ENCODE results near the gene ATG4A. TPM values are rescaled to one million over a fixed set of nuclear protein-coding genes. Genes with fewer than 3 reads are reported as not detected.

The ATG4A gene, protein sequence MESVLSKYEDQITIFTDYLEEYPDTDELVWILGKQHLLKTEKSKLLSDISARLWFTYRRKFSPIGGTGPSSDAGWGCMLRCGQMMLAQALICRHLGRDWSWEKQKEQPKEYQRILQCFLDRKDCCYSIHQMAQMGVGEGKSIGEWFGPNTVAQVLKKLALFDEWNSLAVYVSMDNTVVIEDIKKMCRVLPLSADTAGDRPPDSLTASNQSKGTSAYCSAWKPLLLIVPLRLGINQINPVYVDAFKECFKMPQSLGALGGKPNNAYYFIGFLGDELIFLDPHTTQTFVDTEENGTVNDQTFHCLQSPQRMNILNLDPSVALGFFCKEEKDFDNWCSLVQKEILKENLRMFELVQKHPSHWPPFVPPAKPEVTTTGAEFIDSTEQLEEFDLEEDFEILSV
- 10 to 100 TPM; 11.8 to 13.5 (median 12.3) TPM for polyA plus RNA-seq (ENCODE audit: insufficient read length in 4 of 4)

DNA sequence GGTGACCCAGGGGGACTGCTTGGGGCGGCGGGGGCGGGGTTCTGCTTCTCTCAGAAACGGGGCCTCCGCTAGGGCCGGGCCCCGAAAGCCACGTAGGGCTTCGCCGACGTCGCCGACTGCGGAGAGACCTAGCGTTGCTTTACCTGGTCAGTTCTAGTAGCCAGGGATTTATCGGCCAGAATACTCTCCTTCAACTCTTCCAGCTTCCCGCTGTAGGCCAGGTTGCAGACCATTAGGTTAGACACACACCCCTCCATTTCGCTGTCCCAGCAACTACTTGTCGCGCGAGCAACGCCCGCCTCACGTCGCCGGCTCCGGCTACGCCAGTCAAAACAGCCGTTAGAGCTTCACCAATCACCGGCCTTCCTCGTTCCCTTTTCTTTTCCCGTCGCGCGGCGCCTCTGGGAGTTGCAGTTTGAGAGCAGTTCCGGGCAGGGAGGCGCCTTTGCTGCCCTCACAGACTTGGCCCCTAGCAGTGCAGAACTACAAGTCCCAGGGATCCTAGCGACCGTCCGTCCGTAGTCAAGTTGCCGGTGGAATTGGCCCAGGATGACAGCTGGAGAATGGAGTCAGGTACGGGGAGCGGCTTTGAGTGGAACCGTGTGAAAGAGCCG, at the start of gene ATG4A, which contains the start of gene PSMD10:
Gene ATG4A (plus strand): TSS at position 515 of the 614 bp plus-strand sequence. CDS start 49 bp downstream, at position 564.
Gene PSMD10 (minus strand): TSS at position 279 of the 614 bp plus-strand sequence. CDS start 22 bp downstream, at position 257.
- peak; percentile 76 to 89 (median 82) for DNase-seq (ENCODE audit: low read depth in 4 of 4, low spot score in 2 of 4)

DNA sequence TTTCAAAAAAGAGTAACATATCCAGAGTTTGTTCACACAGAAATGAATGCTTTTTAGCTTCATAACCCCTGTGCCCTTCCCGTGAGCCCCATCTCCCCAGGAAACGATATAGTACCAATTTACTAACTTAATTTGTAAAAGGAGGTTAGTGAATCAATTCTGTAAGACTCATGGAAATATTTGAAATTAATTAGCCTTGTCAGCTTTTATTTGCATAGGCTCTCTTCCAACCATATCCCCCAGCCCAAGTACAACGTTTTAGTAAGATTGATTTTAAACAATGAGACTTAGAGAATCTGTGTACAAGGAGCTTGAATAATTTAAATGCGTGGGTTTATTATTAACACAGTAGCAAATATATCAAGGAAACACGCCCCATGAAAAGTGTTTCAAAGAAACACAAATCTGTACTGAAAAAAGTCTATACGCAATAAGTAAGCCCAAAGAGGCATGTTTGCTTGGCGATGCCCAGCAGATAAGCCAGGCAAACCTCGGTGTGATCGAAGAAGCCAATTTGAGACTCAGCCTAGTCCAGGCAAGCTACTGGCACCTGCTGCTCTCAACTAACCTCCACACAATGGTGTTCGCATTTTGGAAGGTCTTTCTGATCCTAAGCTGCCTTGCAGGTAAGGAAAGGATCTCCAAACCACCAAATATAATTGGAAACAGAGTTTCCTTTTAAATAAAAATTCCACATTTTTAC, 46.9 kb upstream of the ATG4A start, which contains the start of gene VSIG1:
Gene VSIG1 (plus strand): TSS at position 512 of the 703 bp plus-strand sequence. CDS start 66 bp downstream, at position 578.
- DNase-seq (ENCODE audit: low read depth in 4 of 4, low spot score in 2 of 4) = no peak

DNA sequence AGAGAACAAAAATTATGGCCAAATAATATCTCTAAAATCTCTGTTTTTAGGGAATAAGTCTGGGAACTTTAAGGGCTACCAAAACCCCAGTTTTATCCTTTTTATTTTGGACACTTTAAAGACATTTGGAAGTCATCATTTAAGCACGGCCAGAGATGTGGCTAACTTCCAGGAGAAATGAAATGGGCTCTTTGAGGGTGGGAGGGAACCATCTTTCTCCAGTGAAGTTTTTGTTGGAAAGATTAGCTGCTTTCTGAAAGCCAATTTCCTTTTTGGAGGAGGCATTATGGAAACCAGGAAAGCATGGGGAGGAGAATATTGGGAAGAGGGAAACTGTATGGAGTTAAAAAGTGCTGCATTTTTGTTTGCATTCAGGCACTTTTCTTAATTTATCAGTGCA, 41.9 kb upstream of the ATG4A start:
- no peak for DNase-seq (ENCODE audit: low read depth in 4 of 4, low spot score in 2 of 4)

DNA sequence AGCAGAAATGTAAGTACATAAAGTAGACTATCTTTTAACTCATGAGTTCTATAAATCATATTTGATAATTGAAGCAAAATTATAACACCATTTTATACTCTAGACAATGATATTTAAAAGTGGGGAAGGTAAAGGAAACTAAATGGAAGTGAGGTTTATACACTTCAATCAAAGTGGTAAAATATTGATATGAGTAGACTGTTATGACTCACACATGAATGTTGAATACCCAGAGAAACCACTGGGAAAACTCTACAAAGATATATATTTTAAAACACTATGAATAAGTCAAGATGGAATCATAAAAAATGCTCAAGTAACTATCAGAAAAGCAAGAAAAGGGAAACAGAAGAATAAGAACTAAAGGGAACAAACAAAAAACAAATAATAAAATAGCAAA, 38.4 kb upstream of the ATG4A start:
- DNase-seq (ENCODE audit: low read depth in 4 of 4, low spot score in 2 of 4) = no peak

DNA sequence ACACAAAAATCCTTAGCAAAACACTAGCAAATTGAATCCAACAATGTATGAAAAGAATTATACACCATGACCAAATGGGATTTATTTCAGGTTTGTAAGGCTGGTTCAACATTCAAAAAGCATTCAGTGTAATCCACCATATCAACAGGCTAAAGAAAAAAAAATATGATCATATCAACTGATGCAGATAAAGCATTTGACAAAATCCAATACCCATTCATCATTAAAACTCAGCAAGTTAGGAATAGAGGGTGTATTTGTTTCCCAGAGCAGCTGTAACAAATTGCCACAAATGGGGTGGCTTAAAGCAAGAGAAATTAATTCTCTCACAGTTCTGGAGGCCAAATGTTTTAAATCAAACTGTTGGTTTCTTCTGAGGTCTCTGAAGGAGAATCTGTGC, 36.0 kb upstream of the ATG4A start:
- no peak for DNase-seq (ENCODE audit: low read depth in 4 of 4, low spot score in 2 of 4)

DNA sequence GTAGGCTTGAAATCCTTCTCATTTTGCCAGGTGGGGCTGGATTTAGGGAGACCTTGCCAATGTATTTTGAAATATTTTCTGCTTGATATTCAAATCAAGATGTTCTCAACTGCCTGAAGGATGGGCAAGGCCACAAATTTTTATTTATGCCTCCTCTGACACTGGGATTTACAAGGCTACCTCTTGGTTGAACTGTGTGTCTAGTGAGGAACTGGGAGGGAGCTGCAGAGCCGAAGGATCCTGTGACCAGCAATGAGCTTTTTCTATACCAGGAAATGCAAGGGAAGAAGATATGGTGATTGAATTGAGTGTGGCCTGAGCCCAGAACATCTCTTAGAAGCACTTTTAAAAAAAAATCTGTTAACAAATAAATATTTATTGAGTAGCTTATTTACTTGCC, 31.8 kb upstream of the ATG4A start:
- no peak for DNase-seq (ENCODE audit: low read depth in 4 of 4, low spot score in 2 of 4)

DNA sequence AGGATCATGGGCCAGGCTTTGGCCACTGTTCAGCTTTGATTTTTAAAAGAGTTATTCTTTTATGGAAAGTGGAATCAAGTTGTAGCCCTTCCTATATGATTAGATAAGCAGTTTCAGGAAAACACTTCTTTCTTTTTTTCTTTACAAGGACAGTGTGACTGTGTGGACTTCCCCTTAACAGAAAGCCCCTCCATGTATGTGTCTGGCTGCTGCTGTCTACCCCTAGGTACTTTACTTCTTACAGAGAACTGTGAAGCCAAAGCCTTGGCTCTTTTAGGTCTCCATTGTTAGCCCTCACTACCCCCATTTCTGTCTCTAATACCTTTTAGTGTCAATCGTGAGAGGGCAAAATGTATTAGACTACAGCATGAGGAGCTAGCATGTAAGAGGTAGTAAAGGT, 27.6 kb upstream of the ATG4A start:
- DNase-seq (ENCODE audit: low read depth in 4 of 4, low spot score in 2 of 4) = no peak

DNA sequence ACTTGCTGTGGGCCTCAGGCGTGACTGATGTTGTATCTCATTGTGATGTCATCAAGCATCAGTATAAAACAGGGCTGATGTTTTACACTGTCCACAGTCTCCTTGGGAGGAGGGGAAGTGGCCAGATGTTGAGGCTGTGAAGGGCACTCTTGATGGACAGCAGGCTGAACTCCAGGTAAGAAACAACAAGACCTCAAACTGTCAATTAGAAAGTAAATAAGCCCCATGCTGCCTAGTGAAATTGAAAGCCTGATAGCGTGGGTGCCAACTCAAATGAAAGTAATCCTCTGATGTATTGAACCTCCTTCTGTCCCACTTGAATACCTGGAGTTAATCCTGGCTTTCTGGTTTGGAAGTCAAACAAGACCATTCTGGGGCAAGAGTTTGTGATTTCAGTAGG, 27.0 kb upstream of the ATG4A start:
- DNase-seq (ENCODE audit: low read depth in 4 of 4, low spot score in 2 of 4) = no peak

DNA sequence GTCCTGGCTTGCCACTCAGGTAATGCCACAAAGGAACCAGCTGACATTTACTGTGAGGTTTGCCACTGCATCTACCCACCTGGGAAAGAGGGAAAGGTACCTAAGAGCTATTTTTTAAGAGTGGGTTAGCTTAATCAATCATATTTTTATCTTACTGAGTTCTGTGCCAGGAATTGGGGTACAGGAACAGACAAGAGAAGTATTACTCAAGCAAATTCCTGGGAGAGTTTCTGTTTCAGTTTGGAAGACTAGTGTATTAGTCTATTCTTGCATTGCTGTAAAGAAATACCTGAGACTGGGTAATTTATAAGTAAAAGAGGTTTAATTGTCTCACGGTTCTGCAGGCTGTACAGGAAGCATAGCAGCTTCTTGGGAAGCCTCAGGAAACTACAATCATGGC, 23.5 kb upstream of the ATG4A start:
- DNase-seq (ENCODE audit: low read depth in 4 of 4, low spot score in 2 of 4) = no peak

DNA sequence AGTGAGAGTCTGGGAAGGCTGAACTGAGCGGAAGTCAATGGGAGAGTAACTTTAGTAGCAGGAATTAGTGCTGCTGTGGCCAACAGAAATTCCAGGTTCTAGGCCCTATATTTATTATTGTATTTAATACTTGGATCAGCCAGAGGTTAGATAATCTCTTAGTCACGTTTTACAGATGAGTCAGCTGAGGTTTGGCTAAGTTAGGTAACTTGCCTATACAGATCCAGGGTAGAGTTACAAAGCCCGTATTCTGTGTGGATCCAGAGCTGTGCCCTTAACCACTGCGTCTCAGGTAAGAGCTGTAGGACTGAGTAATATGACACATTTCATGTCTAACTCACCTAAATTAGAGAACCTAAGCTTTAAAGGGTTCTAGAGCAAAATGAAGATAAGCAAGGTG, 20.7 kb upstream of the ATG4A start:
- no peak for DNase-seq (ENCODE audit: low read depth in 4 of 4, low spot score in 2 of 4)

DNA sequence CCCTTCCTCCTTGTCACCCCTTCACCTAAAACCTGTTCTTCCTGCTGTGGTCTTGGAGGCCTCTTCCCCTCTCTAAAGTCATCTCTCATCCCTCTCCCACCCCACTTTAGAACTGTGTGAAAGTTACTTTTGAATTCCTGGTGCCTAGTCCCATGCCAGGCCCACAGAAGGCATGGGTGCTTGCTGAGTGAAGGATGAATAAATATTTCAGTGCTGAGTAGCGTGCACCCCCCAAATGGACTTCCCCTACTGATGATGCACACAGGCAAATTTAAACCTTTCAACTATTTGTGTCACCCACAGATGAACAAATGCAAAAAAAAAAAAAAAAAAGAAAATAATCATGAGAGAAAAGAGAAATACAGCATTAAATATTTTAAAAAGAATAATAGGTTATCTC, 20.0 kb upstream of the ATG4A start:
- DNase-seq (ENCODE audit: low read depth in 4 of 4, low spot score in 2 of 4) = no peak

DNA sequence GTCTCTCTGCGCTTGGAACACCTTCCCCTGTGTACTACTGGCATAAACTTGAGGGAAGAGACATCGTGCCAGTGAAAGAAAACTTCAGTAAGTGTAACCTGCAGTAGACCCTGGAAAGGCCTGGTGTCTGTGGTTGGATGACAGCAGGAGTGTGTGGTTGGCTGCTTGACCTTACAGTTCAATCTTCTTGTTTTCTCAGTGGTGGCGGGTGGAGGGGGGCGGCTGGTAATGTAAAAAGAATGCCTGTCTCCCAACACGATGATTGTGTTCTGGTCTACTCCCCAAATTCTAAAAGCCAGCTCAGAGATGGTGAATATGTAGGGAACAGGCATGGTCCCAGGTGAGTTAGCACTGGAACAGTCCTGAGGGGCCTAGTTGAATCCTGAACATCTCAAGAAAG, 18.8 kb upstream of the ATG4A start:
- DNase-seq (ENCODE audit: low read depth in 4 of 4, low spot score in 2 of 4) = no peak

DNA sequence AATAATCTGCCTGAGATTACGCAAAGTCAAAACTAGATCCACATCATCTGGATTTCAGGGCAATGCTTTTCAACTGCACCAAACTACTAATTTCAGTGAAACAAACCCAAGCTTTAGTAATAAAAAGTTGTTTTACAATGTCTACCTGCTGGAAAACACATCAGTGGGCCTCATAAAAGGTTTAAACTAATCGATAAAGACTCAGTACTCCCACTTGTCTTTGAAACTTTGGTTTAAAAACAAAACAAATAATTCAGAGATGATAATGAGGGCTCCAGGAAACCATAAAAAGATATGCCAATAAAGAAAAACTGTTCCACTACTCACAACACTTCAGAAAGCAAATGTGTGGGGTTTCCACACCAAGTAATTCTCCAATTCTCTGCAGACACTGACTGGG, 10.5 kb upstream of the ATG4A start:
- no peak for DNase-seq (ENCODE audit: low read depth in 4 of 4, low spot score in 2 of 4)

DNA sequence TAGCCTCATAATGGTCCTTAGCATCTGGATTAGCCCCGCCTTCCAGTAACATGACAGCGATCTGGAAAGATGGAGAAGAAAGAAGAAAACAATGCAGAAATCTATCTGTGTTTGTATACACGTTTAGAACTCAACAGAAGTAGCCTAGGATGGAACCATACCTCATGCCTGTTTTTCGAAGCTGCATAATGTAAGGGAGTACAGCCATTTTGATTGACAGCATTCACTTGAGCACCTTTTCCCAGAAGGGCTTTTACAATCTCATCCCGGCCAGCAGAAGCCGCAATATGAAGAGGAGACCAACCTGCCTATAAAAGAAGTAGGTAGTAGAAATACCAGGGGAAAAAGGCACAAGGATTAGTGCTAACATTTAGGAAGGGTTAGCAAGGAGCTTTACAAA, 3.8 kb upstream of the ATG4A start:
- DNase-seq (ENCODE audit: low read depth in 4 of 4, low spot score in 2 of 4) = no peak

DNA sequence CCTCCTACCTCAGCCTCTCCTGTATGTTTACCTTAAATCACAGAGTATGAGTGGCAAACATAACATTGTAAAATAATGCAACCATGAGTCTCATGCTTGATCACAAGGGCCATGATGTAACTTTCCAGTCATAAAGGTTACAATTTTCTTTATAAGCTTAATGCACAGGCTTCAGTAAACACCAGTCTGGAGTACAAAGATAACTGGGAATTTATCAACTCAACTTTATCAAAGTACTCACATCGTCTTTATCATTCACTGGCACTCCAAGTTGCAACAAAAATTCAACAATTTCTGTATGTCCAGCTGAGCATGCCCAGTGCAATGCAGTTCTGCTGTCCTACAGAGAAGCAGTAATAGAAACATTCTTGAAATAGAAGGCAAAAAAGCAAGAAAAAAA, 3.1 kb upstream of the ATG4A start:
- DNase-seq (ENCODE audit: low read depth in 4 of 4, low spot score in 2 of 4) = no peak

DNA sequence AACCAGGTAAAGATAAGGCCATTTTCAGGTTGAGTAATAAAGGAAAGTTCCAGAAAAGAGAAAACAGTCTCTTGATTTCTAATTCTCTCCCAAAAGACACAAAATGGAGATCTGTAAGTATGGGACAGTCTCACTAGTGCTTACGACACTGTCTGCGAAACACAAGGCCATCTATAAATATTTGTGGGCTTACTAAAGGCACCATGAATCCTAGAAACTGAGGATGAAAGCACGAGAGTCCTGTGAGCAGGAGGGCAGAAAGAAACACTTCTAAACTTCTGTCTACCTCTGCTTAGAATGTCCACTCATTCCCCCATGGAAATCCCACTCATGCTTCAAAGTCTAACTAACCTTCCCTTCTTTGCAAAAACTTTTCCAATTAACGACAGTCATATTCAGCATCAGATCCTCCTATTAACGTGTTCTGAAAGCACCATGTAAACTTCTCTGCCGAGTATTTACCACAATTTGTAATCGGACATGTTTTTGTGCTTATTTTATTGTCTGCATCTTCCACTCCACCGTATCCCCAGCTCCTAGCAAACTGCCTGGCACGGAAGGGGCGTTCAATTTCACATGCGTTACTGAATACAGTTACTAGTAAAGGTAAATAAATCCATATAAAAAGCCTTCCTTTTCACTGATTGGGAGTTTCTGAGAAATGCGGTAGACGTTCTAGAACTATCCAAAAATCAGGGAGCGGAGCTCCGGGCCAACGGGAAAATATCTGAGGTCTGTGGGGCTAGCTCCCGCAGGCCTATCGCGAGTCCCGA, 901 bp upstream of the ATG4A start:
- peak in 2 of 4 donors; percentile 9 to 16 for DNase-seq (ENCODE audit: low read depth in 4 of 4, low spot score in 2 of 4)

DNA sequence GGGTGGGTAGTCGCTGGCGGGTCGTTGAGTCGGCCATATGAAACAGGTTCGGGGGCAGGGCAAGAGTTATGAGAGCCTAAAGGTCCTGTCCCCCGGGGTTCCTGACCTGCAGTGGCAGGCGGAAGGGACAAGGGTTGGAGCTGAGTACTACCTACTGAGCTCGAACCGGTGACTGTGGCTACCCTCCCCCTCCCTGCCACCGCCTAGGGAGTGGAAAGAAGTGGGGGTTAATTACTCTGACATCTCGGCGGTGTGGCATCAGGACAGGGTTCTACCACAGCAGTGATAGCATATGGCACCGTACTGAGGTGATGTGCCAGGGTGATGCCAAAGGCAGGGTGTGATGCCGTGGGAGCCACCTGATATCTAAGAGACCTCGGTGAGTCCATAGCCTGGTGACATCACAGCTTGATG, 307 bp downstream of the ATG4A start:
- DNase-seq (ENCODE audit: low read depth in 4 of 4, low spot score in 2 of 4) = no peak

DNA sequence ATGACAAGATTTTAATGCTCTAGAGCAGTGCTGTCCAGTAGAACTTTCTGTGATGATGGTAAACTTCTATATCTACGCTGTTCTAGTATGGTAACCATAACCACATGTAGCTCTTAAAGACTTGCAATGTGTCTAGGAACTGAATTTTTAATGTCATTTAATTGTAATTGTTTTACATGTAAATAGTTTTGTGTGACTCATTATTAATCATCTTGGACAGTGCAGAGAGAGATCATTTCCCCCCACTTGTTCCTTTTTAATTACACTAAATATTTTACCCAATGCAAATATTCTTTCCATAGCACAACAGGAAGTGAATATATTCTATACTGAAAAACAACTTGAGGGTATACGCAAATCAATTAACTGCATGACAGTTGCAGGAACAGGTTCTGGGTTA, 5.8 kb downstream of the ATG4A start:
- DNase-seq (ENCODE audit: low read depth in 4 of 4, low spot score in 2 of 4) = no peak

DNA sequence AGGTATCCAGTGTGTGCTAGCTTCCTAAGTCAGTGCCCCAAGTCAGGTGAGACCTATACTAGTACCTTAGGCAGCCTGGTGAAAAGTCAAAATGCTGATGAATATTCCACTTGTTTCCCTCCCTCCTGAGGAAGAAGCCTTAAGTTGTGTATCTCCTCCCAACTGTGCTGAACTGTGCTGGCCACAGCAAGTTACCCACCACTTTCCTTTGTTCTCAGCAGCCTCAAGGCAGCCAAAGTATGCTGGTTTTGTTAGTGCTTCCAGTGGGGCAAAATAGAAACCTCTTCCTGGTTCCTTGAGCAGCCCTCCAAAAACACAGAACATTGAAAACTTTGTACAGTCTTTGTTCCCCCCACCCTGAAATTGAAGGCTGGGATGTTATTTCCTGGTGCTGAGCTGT, 13.9 kb downstream of the ATG4A start:
- no peak for DNase-seq (ENCODE audit: low read depth in 4 of 4, low spot score in 2 of 4)

DNA sequence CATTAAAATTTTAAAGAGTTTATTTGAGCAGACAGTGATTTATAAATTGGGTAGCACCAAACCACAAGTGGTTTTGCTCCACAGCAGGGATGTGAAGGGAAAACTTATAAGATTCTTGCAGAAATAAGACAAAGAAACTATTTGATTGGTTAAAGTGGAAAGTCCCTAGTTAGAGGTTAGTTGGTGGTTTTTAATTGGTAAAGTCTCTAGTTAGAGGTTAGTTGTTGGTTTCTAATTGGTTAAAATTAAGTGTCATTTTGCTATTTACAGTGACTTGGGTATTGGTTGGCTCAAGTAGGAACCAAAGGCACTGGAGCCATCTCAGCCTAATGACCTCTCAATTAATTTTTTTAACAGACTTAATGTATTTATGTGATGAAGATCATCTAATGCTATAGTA, 23.0 kb downstream of the ATG4A start:
- no peak for DNase-seq (ENCODE audit: low read depth in 4 of 4, low spot score in 2 of 4)

DNA sequence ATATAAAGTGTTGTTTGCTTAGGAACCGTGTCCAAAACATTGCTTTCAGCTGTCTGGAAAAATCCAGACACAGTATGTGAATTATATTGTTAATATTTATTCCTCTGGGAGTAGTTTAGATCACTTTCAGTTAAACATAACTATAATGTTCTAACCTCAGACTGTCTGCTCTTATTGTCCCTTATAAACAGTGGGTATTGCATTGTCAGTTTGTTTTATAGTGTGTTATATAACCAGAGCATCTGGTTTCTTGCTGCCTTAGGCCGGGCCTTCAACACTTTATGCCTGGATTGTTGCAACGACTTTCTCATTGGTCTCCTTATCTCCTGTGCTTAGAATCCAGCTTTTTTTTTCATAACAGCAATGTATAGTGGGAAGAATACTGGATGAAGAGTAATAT, 26.4 kb downstream of the ATG4A start:
- no peak for DNase-seq (ENCODE audit: low read depth in 4 of 4, low spot score in 2 of 4)
